Neutrophil (primary cell): Measurements from ENCODE around the gene CFAP221.

Experiments
- H3K27ac ChIP-seq: fragments of 200-600 bp; sonication (generic); 2 replicates; pipeline ENCODE4 v1.5.1; 2016; ENCODE audit warnings: mild to moderate bottlenecking, moderate library complexity
- H3K27me3 ChIP-seq: fragments of 200-600 bp; sonication (generic); 2 replicates; pipeline ENCODE4 v1.6.0; 2016; ENCODE audit warnings: mild to moderate bottlenecking
- H3K36me3 ChIP-seq: fragments of 200-600 bp; sonication (generic); 2 replicates; pipeline ENCODE4 v1.5.1; 2017
- H3K4me1 ChIP-seq, 2 experiments: fragments of 200-600 bp in 1 of 2; sonication (generic) in 1 of 2; 1 replicate in 1 of 2; 2 replicates in 1 of 2; pipeline versions ENCODE4 v1.5.1 to v1.6.1; 2013 to 2016; ENCODE audit warnings: low read depth in 1 of 2, low read length in 1 of 2, mild to moderate bottlenecking in 1 of 2, moderate library complexity in 1 of 2; ENCODE audit not compliant: control insufficient read depth in 1 of 2, insufficient read depth in 1 of 2
- H3K4me3 ChIP-seq, 2 experiments: fragments of 200-600 bp in 1 of 2; sonication (generic) in 1 of 2; 1 replicate in 1 of 2; 2 replicates in 1 of 2; pipeline ENCODE4 v1.5.1; 2013 to 2016; ENCODE audit warnings: low read depth in 1 of 2, low read length in 1 of 2, mild to moderate bottlenecking in 1 of 2, moderate library complexity in 1 of 2
- H3K9me3 ChIP-seq: fragments of 200-600 bp; sonication (generic); 2 replicates; pipeline ENCODE4 v1.5.1; 2016
- CTCF ChIP-seq: fragments of 200-600 bp; sonication (generic); IDR thresholded peaks from 2 replicates; pipeline ENCODE4 v1.5.1; 2016; ENCODE audit warnings: antibody characterized with exemption

Gene CFAP221

GRCh38 chr2:119525614-119526013, 18.6 kb upstream of the CFAP221 start:
- no peak overlapping the region for H3K4me3 ChIP-seq
- no peak for TF ChIP-seq CTCF
- no peaks in the 10 kb centered on the region for H3K4me1 ChIP-seq
- H3K9me3 ChIP-seq, result no peaks in the 10 kb centered on the region
- peaks cover 73% of the 10 kb centered on the region for H3K27me3 ChIP-seq
- H3K27ac ChIP-seq, result no peak overlapping the region
- no peaks in the 10 kb centered on the region for H3K36me3 ChIP-seq

GRCh38 chr2:119527999-119528398, 16.2 kb upstream of the CFAP221 start:
- peaks cover 49% of the 10 kb centered on the region for H3K27me3 ChIP-seq
- H3K36me3 ChIP-seq, result no peaks in the 10 kb centered on the region
- no peak overlapping the region for H3K4me3 ChIP-seq
- no peaks in the 10 kb centered on the region for H3K4me1 ChIP-seq
- TF ChIP-seq CTCF, result no peak
- no peaks in the 10 kb centered on the region for H3K9me3 ChIP-seq
- no peak overlapping the region for H3K27ac ChIP-seq

DNA sequence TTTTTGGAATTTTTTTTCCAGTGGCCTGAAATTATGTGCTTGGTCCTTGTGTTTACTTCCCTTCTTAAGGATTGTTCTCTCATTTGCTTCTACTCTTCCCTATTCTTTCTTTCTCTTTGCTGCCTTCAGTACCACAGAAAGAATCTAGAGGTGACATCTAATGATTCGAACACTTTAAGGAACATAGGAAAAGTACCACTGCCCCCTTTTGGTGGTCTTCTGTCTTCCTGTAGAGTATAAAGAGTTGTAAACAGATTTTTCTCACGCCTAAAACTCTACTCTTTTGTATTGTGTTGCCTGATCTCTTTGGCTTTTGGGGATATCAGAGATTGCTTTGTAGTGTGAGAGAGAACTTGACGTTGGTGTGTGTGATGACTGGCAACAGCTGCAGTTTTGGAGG, 13.0 kb upstream of the CFAP221 start:
- Histone ChIP-seq H3K27me3 (peaks cover 16% of the 10 kb centered on the region), H3K27ac (no peak overlapping the region), H3K36me3 (no peaks in the 10 kb centered on the region), H3K4me3 (no peak overlapping the region), H3K4me1 (no peaks in the 10 kb centered on the region), H3K9me3 (no peaks in the 10 kb centered on the region)
- no peak for TF ChIP-seq CTCF

- Histone ChIP-seq H3K4me1 (no peaks in the 10 kb centered on the region), H3K27ac (no peak overlapping the region), H3K4me3 (no peak overlapping the region), H3K36me3 (no peaks in the 10 kb centered on the region), H3K27me3 (no peaks in the 10 kb centered on the region), H3K9me3 (no peaks in the 10 kb centered on the region)
- TF ChIP-seq CTCF, result no peak
Observed at GRCh38 chr2:119533560-119533959, 10.7 kb upstream of the CFAP221 start.

DNA sequence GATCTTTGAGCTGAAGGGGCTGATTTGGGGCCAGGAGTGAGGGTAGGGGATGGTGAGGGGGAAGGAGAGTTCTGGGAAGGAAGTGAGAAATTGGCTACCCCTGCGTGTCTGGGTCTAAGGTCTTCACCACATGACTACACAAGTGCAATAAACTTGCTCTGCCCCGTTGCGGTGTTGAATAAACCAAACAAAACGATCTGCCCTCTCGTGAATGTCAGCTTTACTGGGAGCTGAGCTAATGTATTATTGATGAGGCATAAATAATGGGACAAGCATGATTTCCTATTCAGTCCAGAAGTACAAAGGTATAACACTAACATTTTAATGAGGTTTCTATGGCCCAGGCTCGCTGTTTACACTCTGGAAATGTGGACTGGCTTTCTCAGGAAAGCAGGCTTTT, 8.0 kb upstream of the CFAP221 start:
- Histone ChIP-seq H3K4me3 (no peak overlapping the region), H3K36me3 (no peaks in the 10 kb centered on the region), H3K27me3 (peaks cover 13% of the 10 kb centered on the region), H3K9me3 (no peaks in the 10 kb centered on the region), H3K4me1 (no peaks in the 10 kb centered on the region), H3K27ac (no peak overlapping the region)
- no peak for TF ChIP-seq CTCF

DNA sequence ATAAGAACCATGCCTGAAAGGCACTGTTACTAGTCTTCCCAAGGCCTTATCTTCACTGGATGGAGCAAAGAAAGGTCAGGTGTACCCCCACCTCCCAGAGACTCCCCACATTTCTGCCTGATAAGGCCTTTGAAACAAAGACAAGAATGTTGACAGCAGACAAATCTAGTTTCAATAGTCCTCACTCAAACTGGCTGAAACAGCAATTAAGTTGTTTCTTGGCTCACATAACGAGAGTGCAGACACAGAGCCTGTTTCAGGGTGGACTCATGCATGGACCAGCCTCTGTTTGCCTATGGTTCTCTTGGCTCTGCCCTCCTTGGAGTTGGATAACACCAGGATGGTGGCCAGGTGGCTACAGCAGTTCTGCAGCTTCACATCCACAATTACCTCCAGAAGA, 7.5 kb upstream of the CFAP221 start:
- Histone ChIP-seq H3K4me1 (no peaks in the 10 kb centered on the region), H3K9me3 (no peaks in the 10 kb centered on the region), H3K27me3 (peaks cover 18% of the 10 kb centered on the region), H3K4me3 (no peak overlapping the region), H3K36me3 (no peaks in the 10 kb centered on the region), H3K27ac (no peak overlapping the region)
- TF ChIP-seq CTCF, result no peak
